WTC11 (cell line): Measurements from ENCODE around the gene CPEB3. TPM values are rescaled to one million over a fixed set of nuclear protein-coding genes. Genes with fewer than 3 reads are reported as not detected.

Experiments used
- ATAC-seq: fragments of 200-7000 bp; cut with Tn5 transposase; 2 replicates; pipeline ENCODE4 v1.10.0; 2021; ENCODE audit warnings: mild to moderate bottlenecking, moderate library complexity
- CTCF ChIA-PET: fragments of 300-600 bp; sonication (Branson Sonifier 250); formaldehyde crosslinking; loops from one replicate; lab custom pipeline; 2021; ENCODE audit warnings: antibody characterized with exemption; lab: Charles Lee
- POLR2A ChIA-PET: fragments of 350-600 bp; sonication (Branson Sonifier 250); formaldehyde crosslinking; loops from one replicate; lab custom pipeline; 2021; ENCODE audit warnings: antibody characterized with exemption; lab: Charles Lee
- DNase-seq: peaks from one replicate; pipeline ENCODE4 v3.0.0; 2021; ENCODE audit warnings: low spot score
- H3K27ac Mint-ChIP-seq: 2 replicates; pipeline ENCODE4 v1.8.0; 2021; ENCODE audit warnings: mixed read lengths
- H3K27me3 Mint-ChIP-seq: 2 replicates; pipeline ENCODE4 v1.8.0; 2021; ENCODE audit warnings: low read depth, mild to moderate bottlenecking, moderate library complexity, mixed read lengths
- H3K36me3 Mint-ChIP-seq: 2 replicates; pipeline ENCODE4 v1.8.0; 2021; ENCODE audit warnings: mixed read lengths
- H3K4me1 Mint-ChIP-seq: 2 replicates; pipeline ENCODE4 v1.8.0; 2022; ENCODE audit warnings: mixed read lengths
- H3K4me3 Mint-ChIP-seq: 2 replicates; pipeline ENCODE4 v1.8.0; 2021; ENCODE audit warnings: mild to moderate bottlenecking, moderate library complexity, mixed read lengths
- H3K9me3 Mint-ChIP-seq: 2 replicates; pipeline ENCODE4 v1.8.0; 2021; ENCODE audit warnings: mixed read lengths
- AFF4 ChIP-seq: sonication (generic); formaldehyde crosslinking; IDR thresholded peaks from 2 replicates; pipeline ENCODE4 v1.8.1; 2023; ENCODE audit warnings: mild to moderate bottlenecking, missing genetic modification reagents, borderline replicate concordance
- CDX4 ChIP-seq: fragments of 250-450 bp; sonication (Bioruptor Pico); IDR thresholded peaks from 2 replicates; pipeline ENCODE4 v1.9.0; 2021; ENCODE audit warnings: moderate library complexity, mild to moderate bottlenecking, inconsistent platforms, borderline replicate concordance
- CREB1 ChIP-seq: sonication (generic); formaldehyde crosslinking; IDR thresholded peaks from 2 replicates; pipeline ENCODE4 v1.8.0; 2023; ENCODE audit warnings: mild to moderate bottlenecking, missing genetic modification reagents
- E2F1 ChIP-seq: sonication (generic); formaldehyde crosslinking; IDR thresholded peaks from 2 replicates; pipeline ENCODE4 v1.8.0; 2022; ENCODE audit warnings: mild to moderate bottlenecking, missing genetic modification reagents
- E2F4 ChIP-seq: sonication (generic); formaldehyde crosslinking; IDR thresholded peaks from 2 replicates; pipeline ENCODE4 v1.8.1; 2022; ENCODE audit warnings: low read depth, mild to moderate bottlenecking, moderate library complexity, missing genetic modification reagents, borderline replicate concordance
- ELF4 ChIP-seq: sonication (generic); formaldehyde crosslinking; IDR thresholded peaks from 2 replicates; pipeline ENCODE4 v1.8.1; 2022; ENCODE audit warnings: low read depth, mild to moderate bottlenecking, moderate library complexity, missing genetic modification reagents
- HMGA2 ChIP-seq: fragments of 250-450 bp; sonication (Bioruptor Pico); IDR thresholded peaks from 2 replicates; pipeline ENCODE4 v1.4.0; 2021; ENCODE audit warnings: mild to moderate bottlenecking, moderate library complexity
- HMGXB4 ChIP-seq: sonication (generic); formaldehyde crosslinking; IDR thresholded peaks from 2 replicates; pipeline ENCODE4 v1.8.1; 2023; ENCODE audit warnings: mild to moderate bottlenecking, moderate library complexity, missing genetic modification reagents
- NR1H2 ChIP-seq: sonication (generic); formaldehyde crosslinking; IDR thresholded peaks from 2 replicates; pipeline ENCODE4 v1.9.0; 2021; ENCODE audit warnings: mild to moderate bottlenecking, moderate library complexity, missing genetic modification reagents
- OVOL2 ChIP-seq: fragments of 250-450 bp; sonication (Bioruptor Pico); IDR thresholded peaks from 2 replicates; pipeline ENCODE4 v1.9.0; 2021; ENCODE audit warnings: mild to moderate bottlenecking, borderline replicate concordance
- PRRX2 ChIP-seq: fragments of 250-450 bp; sonication (Bioruptor Pico); IDR thresholded peaks from 2 replicates; pipeline ENCODE4 v1.8.0; 2021; ENCODE audit warnings: mild to moderate bottlenecking
- RELA ChIP-seq: sonication (generic); formaldehyde crosslinking; IDR thresholded peaks from 2 replicates; pipeline ENCODE4 v1.8.1; 2022; ENCODE audit warnings: missing genetic modification reagents, mild to moderate bottlenecking, borderline replicate concordance
- ZMAT4 ChIP-seq: fragments of 250-450 bp; sonication (Bioruptor Pico); IDR thresholded peaks from 2 replicates; pipeline ENCODE4 v1.9.0; 2021; ENCODE audit warnings: mild to moderate bottlenecking
- ZNF121 ChIP-seq: sonication (generic); formaldehyde crosslinking; IDR thresholded peaks from 2 replicates; pipeline ENCODE4 v1.8.0; 2023; ENCODE audit warnings: missing genetic modification reagents
- ZNF281 ChIP-seq: sonication (generic); formaldehyde crosslinking; IDR thresholded peaks from 2 replicates; pipeline ENCODE4 v1.8.0; 2023; ENCODE audit warnings: mild to moderate bottlenecking, missing genetic modification reagents
- ZNF396 ChIP-seq: fragments of 250-450 bp; sonication (Bioruptor Pico); IDR thresholded peaks from 2 replicates; pipeline ENCODE4 v1.8.0; 2021; ENCODE audit warnings: mild to moderate bottlenecking, moderate library complexity, borderline replicate concordance
- ZNF416 ChIP-seq: fragments of 250-450 bp; sonication (Bioruptor Pico); IDR thresholded peaks from 2 replicates; pipeline ENCODE4 v1.9.0; 2021; ENCODE audit warnings: mild to moderate bottlenecking, inconsistent platforms
- ZSCAN18 ChIP-seq: fragments of 250-450 bp; sonication (Bioruptor Pico); IDR thresholded peaks from 2 replicates; pipeline ENCODE4 v2.1.2; 2022; ENCODE audit warnings: mild to moderate bottlenecking, moderate library complexity
- total RNA-seq: library from RNA; stranded (reverse); gene quantifications from 3 replicates; pipeline ENCODE4 v1.2.3, GENCODE V29; 2021

CPEB3 gene
- total RNA-seq, 1 experiment from 2014 or later, result 2.4 TPM

- TF ChIP-seq ZSCAN18, result no peak
- no peak for TF ChIP-seq PRRX2 (CRISPR knock-in tag)
- TF ChIP-seq RELA, result no peak
- no peak for TF ChIP-seq ZNF396 (CRISPR knock-in tag)
- TF ChIP-seq ZNF121 (CRISPR knock-in tag), result no peak
- no peak for TF ChIP-seq ZNF416 (CRISPR knock-in tag)
- no peak for TF ChIP-seq HMGXB4 (CRISPR knock-in tag)
These were observed 281.4 kb downstream of the CPEB3 start (continued) for GRCh38 chr10:92009445-92009844.

- ChIA-PET CTCF (no interaction called here), POLR2A (no interaction called here)
- TF ChIP-seq ZMAT4 (CRISPR knock-in tag) (no peak), AFF4 (no peak), CDX4 (CRISPR knock-in tag) (no peak), OVOL2 (no peak), HMGA2 (no peak), E2F1 (CRISPR knock-in tag) (no peak), CREB1 (CRISPR knock-in tag) (no peak), E2F4 (CRISPR knock-in tag) (no peak), NR1H2 (CRISPR knock-in tag) (no peak), ELF4 (no peak), ZNF281 (CRISPR knock-in tag) (no peak)
- peaks cover 53% of the 10 kb centered on the region for H3K36me3 Mint-ChIP-seq
- no peak overlapping the region for H3K27ac Mint-ChIP-seq
- ATAC-seq, result no peak
- DNase-seq, result no peak
- H3K4me3 Mint-ChIP-seq, result no peak overlapping the region
- H3K4me1 Mint-ChIP-seq, result no peaks in the 10 kb centered on the region
- no peaks in the 10 kb centered on the region for H3K27me3 Mint-ChIP-seq
- peaks cover 3% of the 10 kb centered on the region; the same call in 1 of the 2 replicates for H3K9me3 Mint-ChIP-seq
These were observed 284.9 kb downstream of the CPEB3 start for GRCh38 chr10:92005978-92006377.
